Tongue (tissue), 2 donors: Measurements from ENCODE around the gene TMEM38A. TPM values are rescaled to one million over a fixed set of nuclear protein-coding genes. Genes with fewer than 3 reads are reported as not detected.
A peak's percentile ranks its signal among the peaks of the same experiment; 100 is the strongest.
"Not testable (repeated sequence)": the region's sequence is repeated elsewhere in the genome, so short reads cannot be mapped to it uniquely, and the experiment has no call there.

Experiments used
- DNase-seq: peaks from one replicate; pipeline ENCODE4 v3.0.0-alpha.2; 2015
- total RNA-seq: library from RNA; depleted of rRNA; stranded (reverse); fragments of >200 nt; gene quantifications from one replicate; pipeline ENCODE4 v1.2.3, GENCODE V29; 2014

The TMEM38A gene
- total RNA-seq, 1 donor from 2014 or later = 97.2 TPM

- no peak for DNase-seq
Observed at GRCh38 chr19:16638666-16639065, 22.3 kb upstream of the TMEM38A start.

GRCh38 chr19:16640951-16641350 is 20.0 kb upstream of the TMEM38A start:
- DNase-seq = no peak

- no peak for DNase-seq
Observed at GRCh38 chr19:16641695-16642094, 19.2 kb upstream of the TMEM38A start.

GRCh38 chr19:16645140-16645539 is 15.8 kb upstream of the TMEM38A start:
- no peak for DNase-seq

GRCh38 chr19:16649734-16650133 is 11.2 kb upstream of the TMEM38A start:
- DNase-seq = no peak

- no peak for DNase-seq
Observed at GRCh38 chr19:16650821-16651220, 10.1 kb upstream of the TMEM38A start.

- not testable (repeated sequence) for DNase-seq
Observed at GRCh38 chr19:16651421-16652188, 9.3 kb upstream of the TMEM38A start.

- DNase-seq = no peak
Observed at GRCh38 chr19:16652854-16653253, 8.1 kb upstream of the TMEM38A start.

- DNase-seq = no peak
Observed at GRCh38 chr19:16654140-16654539, 6.8 kb upstream of the TMEM38A start.

GRCh38 chr19:16654627-16655026 is 6.3 kb upstream of the TMEM38A start:
- no peak for DNase-seq

- no peak for DNase-seq
Observed at GRCh38 chr19:16655727-16656126, 5.2 kb upstream of the TMEM38A start.

GRCh38 chr19:16657384-16657783 is 3.6 kb upstream of the TMEM38A start:
- DNase-seq = no peak

- no peak for DNase-seq
Observed at GRCh38 chr19:16659464-16659831, 1.5 kb upstream of the TMEM38A start.

- peak; percentile 99 for DNase-seq
Observed at GRCh38 chr19:16659832-16660708, 869 bp upstream of the TMEM38A start, which contains the start of gene SMIM7. Gene SMIM7, minus strand, starts transcription at chr19:16660144. Its CDS starts 34 bp downstream, at chr19:16660110.

GRCh38 chr19:16661480-16662034 is 618 bp downstream of the TMEM38A start:
- DNase-seq = peak; percentile 57

GRCh38 chr19:16668176-16668575 is 7.2 kb downstream of the TMEM38A start:
- no peak for DNase-seq

- DNase-seq = not testable (repeated sequence)
Observed at GRCh38 chr19:16668702-16669101, 7.8 kb downstream of the TMEM38A start.

GRCh38 chr19:16670291-16670690 is 9.4 kb downstream of the TMEM38A start:
- DNase-seq = no peak

GRCh38 chr19:16671652-16672274 is 10.8 kb downstream of the TMEM38A start:
- DNase-seq = peak; percentile 81

GRCh38 chr19:16673231-16673630 is 12.3 kb downstream of the TMEM38A start:
- no peak for DNase-seq

- DNase-seq = not testable (repeated sequence)
Observed at GRCh38 chr19:16673839-16674238, 12.9 kb downstream of the TMEM38A start.

- DNase-seq = no peak
Observed at GRCh38 chr19:16676101-16676798, 15.3 kb downstream of the TMEM38A start.
